ENCODE measurements around the gene QSOX2. TPM values are rescaled to one million over a fixed set of nuclear protein-coding genes. Genes with fewer than 3 reads are reported as not detected.

QSOX2 gene
- total RNA-seq, 1 donor from 2014 or later: 3.7 TPM

DNA sequence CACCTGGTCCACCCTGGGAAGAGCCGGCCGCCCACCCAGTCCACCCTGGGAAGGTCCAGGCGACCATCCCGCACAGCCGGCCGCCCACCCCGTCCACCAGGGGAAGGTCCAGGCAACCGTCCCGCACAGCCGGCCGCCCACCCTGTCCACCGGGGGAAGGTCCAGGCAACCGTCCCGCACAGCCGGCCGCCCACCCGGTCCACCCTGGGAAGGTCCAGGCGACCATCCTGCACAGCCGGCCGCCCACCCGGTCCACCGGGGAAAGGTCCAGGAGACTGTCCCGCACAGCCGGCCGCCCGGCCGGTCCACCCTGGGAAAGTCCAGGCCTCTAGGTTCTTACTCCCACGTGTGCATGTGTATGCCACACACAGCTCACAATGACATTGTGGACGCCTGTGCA lies 6.7 kb upstream of the QSOX2 start:
- Histone ChIP-seq H3K36me3 (ENCODE audit: control insufficient read depth in 3 of 3, insufficient read depth in 3 of 3, low read length in 3 of 3) (no peaks in the 10 kb centered on the region), H3K9ac (ENCODE audit: low read depth in 1 of 3, low read length in 3 of 3) (no peak overlapping the region), H3K4me3 (ENCODE audit: low read length in 3 of 3) (no peak overlapping the region), H3K9me3 (ENCODE audit: control insufficient read depth in 3 of 3, low read length in 3 of 3) (no peaks in the 10 kb centered on the region), H3K27ac (ENCODE audit: low read depth, low read length) (no peak overlapping the region), H3K4me1 (ENCODE audit: control insufficient read depth in 3 of 3, insufficient read depth in 3 of 3, low read length in 3 of 3) (peaks cover 4 to 7% (median 6%) of the 10 kb centered on the region in 3 donors), H3K27me3 (ENCODE audit: control insufficient read depth in 3 of 3, insufficient read depth in 3 of 3, low read length in 3 of 3) (peaks cover 29 to 54% (median 35%) of the 10 kb centered on the region in 3 donors)

DNA sequence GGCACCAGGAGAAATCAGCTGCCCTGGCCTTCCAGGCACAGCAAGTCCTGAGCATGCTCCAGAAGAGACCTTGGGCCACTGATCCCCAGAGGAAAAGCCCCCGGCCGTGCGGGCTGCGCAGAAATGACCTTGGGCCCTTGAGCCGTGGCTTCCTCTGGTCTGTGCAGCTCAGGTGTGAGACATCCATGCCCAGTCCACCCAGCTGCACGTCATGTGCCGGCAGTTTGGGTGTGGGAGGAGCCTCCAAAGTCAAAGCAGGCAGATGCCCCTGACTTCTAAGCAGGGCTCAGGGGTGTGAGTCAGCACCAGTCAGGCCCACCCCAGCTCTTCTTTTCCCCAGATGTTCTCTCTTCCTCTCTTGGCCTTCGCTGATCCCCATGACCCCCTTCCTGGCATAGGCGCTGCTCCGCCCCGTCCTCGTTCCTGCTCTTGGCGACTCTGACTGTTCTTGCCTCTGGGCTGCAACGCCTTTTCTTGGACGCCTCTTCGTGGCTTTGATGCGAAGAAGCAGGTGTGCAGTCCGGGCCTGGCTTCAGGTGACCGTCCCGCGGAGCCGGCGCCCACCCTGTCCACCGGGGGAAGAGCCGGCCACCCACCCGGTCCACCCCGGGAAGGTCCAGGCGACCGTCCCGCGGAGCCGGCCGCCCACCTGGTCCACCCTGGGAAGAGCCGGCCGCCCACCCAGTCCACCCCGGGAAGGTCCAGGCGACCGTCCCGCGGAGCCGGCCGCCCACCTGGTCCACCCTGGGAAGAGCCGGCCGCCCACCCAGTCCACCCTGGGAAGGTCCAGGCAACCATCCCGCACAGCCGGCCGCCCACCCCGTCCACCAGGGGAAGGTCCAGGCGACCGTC lies 5.9 kb upstream of the QSOX2 start:
- Histone ChIP-seq H3K4me3 (ENCODE audit: low read length in 3 of 3) (no peak overlapping the region), H3K27ac (ENCODE audit: low read depth, low read length) (no peak overlapping the region), H3K4me1 (ENCODE audit: control insufficient read depth in 3 of 3, insufficient read depth in 3 of 3, low read length in 3 of 3) (peaks cover 4 to 7% (median 6%) of the 10 kb centered on the region in 3 donors), H3K36me3 (ENCODE audit: control insufficient read depth in 3 of 3, insufficient read depth in 3 of 3, low read length in 3 of 3) (no peaks in the 10 kb centered on the region), H3K9me3 (ENCODE audit: control insufficient read depth in 3 of 3, low read length in 3 of 3) (no peaks in the 10 kb centered on the region), H3K27me3 (ENCODE audit: control insufficient read depth in 3 of 3, insufficient read depth in 3 of 3, low read length in 3 of 3) (peaks cover 29 to 49% (median 32%) of the 10 kb centered on the region in 3 donors), H3K9ac (ENCODE audit: low read depth in 1 of 3, low read length in 3 of 3) (no peak overlapping the region)

DNA sequence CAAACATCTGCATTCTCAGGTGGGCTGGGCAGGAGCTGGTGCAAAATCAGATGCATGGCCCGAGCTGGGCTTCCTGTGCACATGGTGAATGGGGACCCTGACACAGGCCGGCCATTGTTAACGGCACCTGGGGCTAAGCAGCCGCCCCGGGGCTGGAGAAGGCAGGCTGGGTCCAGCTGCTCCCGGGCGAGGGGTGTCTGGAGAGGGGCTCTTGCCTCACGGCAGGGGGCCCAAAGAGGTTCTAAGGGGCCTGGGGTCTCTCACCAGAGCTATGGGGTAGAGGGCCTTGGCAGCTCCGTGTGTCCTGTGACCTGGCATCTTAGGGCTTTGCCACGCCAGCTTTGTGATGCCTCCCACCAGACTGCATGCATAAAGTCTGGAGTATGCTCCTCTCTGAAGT lies 5.1 kb upstream of the QSOX2 start:
- no peaks in the 10 kb centered on the region for H3K9me3 ChIP-seq (ENCODE audit: control insufficient read depth in 3 of 3, low read length in 3 of 3)
- no peak overlapping the region for H3K9ac ChIP-seq (ENCODE audit: low read depth in 1 of 3, low read length in 3 of 3)
- H3K4me1 ChIP-seq (ENCODE audit: control insufficient read depth in 3 of 3, insufficient read depth in 3 of 3, low read length in 3 of 3): peaks cover 4 to 7% (median 6%) of the 10 kb centered on the region in 3 donors
- H3K27ac ChIP-seq (ENCODE audit: low read depth, low read length): no peak overlapping the region
- H3K36me3 ChIP-seq (ENCODE audit: control insufficient read depth in 3 of 3, insufficient read depth in 3 of 3, low read length in 3 of 3): no peaks in the 10 kb centered on the region
- peaks cover 22 to 41% (median 27%) of the 10 kb centered on the region in 3 donors for H3K27me3 ChIP-seq (ENCODE audit: control insufficient read depth in 3 of 3, insufficient read depth in 3 of 3, low read length in 3 of 3)
- no peak overlapping the region for H3K4me3 ChIP-seq (ENCODE audit: low read length in 3 of 3)

DNA sequence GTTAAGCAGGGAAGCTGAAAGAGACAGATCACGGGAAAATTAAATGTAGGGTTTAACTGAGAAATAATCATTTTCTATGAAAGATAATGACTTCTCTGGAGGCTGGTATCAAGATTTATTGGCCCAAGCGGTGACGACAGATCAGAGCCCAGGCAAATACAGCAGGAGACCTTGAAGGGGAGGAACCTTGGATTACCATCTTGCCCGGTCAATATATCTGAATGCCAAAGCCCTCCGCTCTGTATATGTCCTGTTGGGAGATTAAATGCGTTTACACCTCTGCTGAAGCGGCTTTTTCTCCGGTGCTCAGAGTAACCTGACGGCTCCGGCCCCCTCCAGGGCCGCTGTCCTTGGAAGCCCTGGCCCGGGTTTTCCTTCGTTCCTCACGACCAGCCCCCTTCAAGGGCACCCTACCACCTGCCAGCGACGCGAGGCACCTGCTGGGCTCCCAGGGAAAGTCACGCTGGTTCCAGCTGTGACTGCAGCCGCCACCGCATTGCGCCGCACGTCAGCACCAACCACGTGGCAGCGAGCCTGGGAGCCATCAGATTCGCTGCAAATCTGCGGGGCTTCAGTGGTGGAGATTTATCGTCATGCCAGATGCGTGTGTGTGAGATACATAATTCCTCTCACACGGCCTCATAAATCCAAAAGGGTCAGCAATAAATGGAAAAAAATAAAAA lies 4.4 kb upstream of the QSOX2 start:
- Histone ChIP-seq H3K9ac (ENCODE audit: low read depth in 1 of 3, low read length in 3 of 3) (no peak overlapping the region), H3K36me3 (ENCODE audit: control insufficient read depth in 3 of 3, insufficient read depth in 3 of 3, low read length in 3 of 3) (no peaks in the 10 kb centered on the region), H3K4me1 (ENCODE audit: control insufficient read depth in 3 of 3, insufficient read depth in 3 of 3, low read length in 3 of 3) (peaks cover 3 to 6% (median 5%) of the 10 kb centered on the region in 3 donors), H3K9me3 (ENCODE audit: control insufficient read depth in 3 of 3, low read length in 3 of 3) (no peaks in the 10 kb centered on the region), H3K27me3 (ENCODE audit: control insufficient read depth in 3 of 3, insufficient read depth in 3 of 3, low read length in 3 of 3) (peaks cover 16 to 35% (median 23%) of the 10 kb centered on the region in 3 donors), H3K4me3 (ENCODE audit: low read length in 3 of 3) (no peak overlapping the region), H3K27ac (ENCODE audit: low read depth, low read length) (no peak overlapping the region)

DNA sequence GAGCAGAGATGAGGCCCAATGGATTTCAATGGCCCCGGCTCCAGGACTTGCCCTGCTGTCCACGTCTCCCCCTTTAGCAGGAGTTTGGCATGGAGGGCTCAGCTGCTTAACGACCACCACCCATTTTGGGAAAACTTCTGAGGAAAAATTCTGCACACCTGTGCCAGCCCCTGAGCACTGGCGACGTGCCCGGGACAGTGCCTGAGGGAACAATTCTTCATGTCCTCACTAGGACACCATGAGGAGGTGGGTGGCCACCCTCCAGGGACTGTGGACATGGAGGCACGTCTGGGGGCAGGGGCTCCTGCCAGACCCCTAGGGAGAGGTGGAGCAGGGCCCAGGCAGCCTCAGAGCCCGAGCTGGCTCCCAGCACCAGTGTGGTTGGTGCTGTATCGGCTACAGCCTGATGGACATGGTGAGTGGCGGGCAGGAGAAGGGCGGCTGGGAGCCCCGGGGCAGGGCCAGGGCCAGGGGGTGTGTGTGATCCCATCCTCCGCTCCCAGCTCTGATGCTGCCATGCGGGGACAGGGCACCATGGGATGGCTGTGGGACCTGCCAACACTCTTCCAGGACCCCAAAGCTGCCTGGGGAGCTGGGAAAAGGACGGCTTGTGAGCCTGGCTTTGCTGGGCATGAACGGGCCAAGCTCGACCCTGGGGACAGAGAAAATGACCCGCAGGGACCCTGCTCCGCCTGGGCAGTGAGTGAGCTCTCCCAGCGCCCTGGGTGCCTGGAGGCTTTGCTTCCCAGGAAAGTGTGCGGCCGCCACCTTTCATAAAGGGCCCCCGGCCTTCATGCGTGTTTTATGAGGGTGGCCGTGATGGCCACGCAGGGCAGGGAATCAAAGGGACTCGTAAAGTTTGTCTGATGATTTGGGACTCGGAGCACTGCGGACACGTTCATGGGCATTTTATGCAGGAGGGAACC lies 3.6 kb upstream of the QSOX2 start:
- Histone ChIP-seq H3K4me1 (ENCODE audit: control insufficient read depth in 3 of 3, insufficient read depth in 3 of 3, low read length in 3 of 3) (peaks cover 8 to 10% (median 9%) of the 10 kb centered on the region in 3 donors), H3K4me3 (ENCODE audit: low read length in 3 of 3) (no peak overlapping the region), H3K9me3 (ENCODE audit: control insufficient read depth in 3 of 3, low read length in 3 of 3) (no peaks in the 10 kb centered on the region), H3K27me3 (ENCODE audit: control insufficient read depth in 3 of 3, insufficient read depth in 3 of 3, low read length in 3 of 3) (peaks cover 10 to 27% (median 15%) of the 10 kb centered on the region in 3 donors), H3K36me3 (ENCODE audit: control insufficient read depth in 3 of 3, insufficient read depth in 3 of 3, low read length in 3 of 3) (no peaks in the 10 kb centered on the region), H3K27ac (ENCODE audit: low read depth, low read length) (no peak overlapping the region), H3K9ac (ENCODE audit: low read depth in 1 of 3, low read length in 3 of 3) (no peak overlapping the region)

DNA sequence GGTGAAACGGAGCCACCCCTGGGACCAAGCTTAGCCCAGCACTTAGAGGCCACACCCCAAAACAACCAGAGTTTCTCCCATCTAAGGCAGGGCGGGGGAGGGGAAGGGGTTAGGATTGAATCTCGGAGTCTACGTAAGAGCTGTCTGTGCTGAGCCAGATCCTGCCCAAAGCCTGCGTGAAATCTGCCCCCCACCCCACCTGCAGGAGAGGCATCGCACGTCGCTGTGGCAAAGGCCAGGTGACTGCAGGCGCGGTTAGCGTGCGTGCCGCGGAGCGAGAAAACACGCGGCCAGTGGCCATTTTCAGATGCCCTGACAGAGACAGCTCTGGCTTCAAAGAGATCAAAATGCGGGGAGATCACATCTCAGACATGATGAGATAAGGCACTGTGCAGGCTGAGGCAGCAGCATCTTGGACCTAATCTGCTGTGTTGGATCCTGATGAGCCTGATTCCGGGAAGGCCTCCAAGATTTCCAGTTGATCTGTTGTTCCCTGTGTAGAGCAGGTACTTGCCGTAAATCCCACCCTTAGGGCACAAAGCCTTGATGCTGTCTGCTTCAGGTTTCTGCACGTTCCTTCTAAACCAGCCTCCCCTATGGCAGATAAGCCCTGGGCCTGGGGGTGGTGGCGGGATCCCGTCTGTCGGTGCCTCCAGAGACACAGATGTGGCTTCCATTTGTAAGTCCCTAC lies 2.5 kb upstream of the QSOX2 start:
- H3K4me1 ChIP-seq (ENCODE audit: control insufficient read depth in 3 of 3, insufficient read depth in 3 of 3, low read length in 3 of 3): peaks cover 8 to 10% (median 9%) of the 10 kb centered on the region in 3 donors
- no peak overlapping the region for H3K9ac ChIP-seq (ENCODE audit: low read depth in 1 of 3, low read length in 3 of 3)
- H3K27me3 ChIP-seq (ENCODE audit: control insufficient read depth in 3 of 3, insufficient read depth in 3 of 3, low read length in 3 of 3): peaks cover 7 to 17% (median 7%) of the 10 kb centered on the region in 3 donors
- no peaks in the 10 kb centered on the region for H3K9me3 ChIP-seq (ENCODE audit: control insufficient read depth in 3 of 3, low read length in 3 of 3)
- H3K27ac ChIP-seq (ENCODE audit: low read depth, low read length): no peak overlapping the region
- no peaks in the 10 kb centered on the region for H3K36me3 ChIP-seq (ENCODE audit: control insufficient read depth in 3 of 3, insufficient read depth in 3 of 3, low read length in 3 of 3)
- H3K4me3 ChIP-seq (ENCODE audit: low read length in 3 of 3): no peak overlapping the region

DNA sequence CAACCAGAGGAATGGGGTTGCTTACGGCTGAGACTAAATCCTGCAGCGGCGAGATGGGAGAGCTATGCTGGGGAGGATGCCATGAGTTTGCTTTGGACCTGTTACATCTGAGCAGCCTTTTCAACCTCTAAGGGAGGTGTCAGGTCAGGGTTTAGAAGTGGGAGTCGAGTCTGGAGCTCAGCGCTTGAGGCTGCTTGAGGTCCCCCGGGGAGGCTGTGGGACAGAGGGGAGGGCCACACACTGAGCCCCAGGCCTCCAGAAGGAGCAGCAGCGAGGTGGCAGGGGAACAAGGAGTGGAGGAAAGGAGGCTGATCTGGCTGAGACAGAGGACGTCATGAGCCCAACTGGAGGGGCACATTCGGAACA lies 1.9 kb upstream of the QSOX2 start:
- Histone ChIP-seq H3K27ac (ENCODE audit: low read depth, low read length) (no peak overlapping the region), H3K4me3 (ENCODE audit: low read length in 3 of 3) (no peak overlapping the region)

DNA sequence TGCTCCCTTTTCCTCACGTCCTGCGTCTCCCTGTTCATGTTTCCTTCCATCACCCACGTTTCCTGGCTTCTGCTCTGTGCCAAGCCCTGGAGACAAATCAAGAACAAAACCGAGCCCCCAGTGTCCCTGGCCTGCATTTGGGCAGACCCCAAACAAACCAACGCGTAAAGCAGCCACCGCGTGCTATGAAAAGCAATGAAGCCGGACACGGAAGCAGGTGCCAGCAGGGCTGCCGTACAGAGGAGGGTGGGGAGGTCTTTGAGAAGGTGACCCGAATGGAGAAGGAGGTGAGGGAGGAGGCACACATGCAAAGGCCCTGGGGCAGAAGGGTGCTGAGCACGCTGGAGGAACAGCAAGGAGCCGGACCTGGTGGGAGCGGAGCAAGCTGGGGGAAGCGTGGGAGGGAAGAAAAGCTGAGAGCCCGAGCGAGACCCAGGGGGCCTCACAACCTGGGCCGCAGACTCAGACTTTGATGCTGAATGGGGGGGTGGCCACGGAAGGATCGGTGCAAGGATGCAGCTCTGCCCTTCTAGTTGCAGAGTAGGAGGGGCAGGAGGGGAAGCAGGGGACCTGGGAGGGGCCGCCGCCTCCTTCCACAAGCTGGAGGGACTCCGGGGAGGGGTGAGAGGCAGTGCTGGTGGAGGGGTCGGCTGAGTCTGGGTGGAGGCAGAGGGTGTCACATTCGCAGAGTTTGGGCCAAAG lies 1.4 kb upstream of the QSOX2 start:
- H3K27me3 ChIP-seq (ENCODE audit: control insufficient read depth in 3 of 3, insufficient read depth in 3 of 3, low read length in 3 of 3): peaks cover 0 to 9% (median 0%) of the 10 kb centered on the region in 3 donors
- H3K4me3 ChIP-seq (ENCODE audit: low read length in 3 of 3): no peak overlapping the region
- H3K36me3 ChIP-seq (ENCODE audit: control insufficient read depth in 3 of 3, insufficient read depth in 3 of 3, low read length in 3 of 3): no peaks in the 10 kb centered on the region
- H3K9ac ChIP-seq (ENCODE audit: low read depth in 1 of 3, low read length in 3 of 3): no peak overlapping the region
- no peaks in the 10 kb centered on the region for H3K9me3 ChIP-seq (ENCODE audit: control insufficient read depth in 3 of 3, low read length in 3 of 3)
- H3K4me1 ChIP-seq (ENCODE audit: control insufficient read depth in 3 of 3, insufficient read depth in 3 of 3, low read length in 3 of 3): peaks cover 8 to 10% (median 9%) of the 10 kb centered on the region in 3 donors
- H3K27ac ChIP-seq (ENCODE audit: low read depth, low read length): no peak overlapping the region

More for the DNA sequence above, 1.9 kb upstream of the QSOX2 start:
- H3K27me3 ChIP-seq (ENCODE audit: control insufficient read depth in 3 of 3, insufficient read depth in 3 of 3, low read length in 3 of 3): peaks cover 2 to 12% (median 3%) of the 10 kb centered on the region in 3 donors
- H3K4me1 ChIP-seq (ENCODE audit: control insufficient read depth in 3 of 3, insufficient read depth in 3 of 3, low read length in 3 of 3): peaks cover 8 to 10% (median 9%) of the 10 kb centered on the region in 3 donors
- H3K9me3 ChIP-seq (ENCODE audit: control insufficient read depth in 3 of 3, low read length in 3 of 3): no peaks in the 10 kb centered on the region
- H3K36me3 ChIP-seq (ENCODE audit: control insufficient read depth in 3 of 3, insufficient read depth in 3 of 3, low read length in 3 of 3): no peaks in the 10 kb centered on the region
- H3K9ac ChIP-seq (ENCODE audit: low read depth in 1 of 3, low read length in 3 of 3): no peak overlapping the region

DNA sequence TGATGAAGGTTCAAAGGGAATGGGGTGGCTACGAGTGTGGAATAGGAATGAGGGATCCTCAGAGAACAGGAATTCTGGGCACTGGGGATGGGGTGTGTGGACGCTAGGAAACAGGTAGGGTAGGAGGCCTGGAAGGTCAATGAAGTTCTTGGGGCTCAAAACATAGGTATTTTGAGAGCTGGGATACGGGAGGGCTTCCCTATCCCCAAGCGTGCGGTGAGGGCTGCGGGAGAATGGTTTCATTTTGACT lies 718 bp downstream of the QSOX2 start:
- no peaks in the 10 kb centered on the region for H3K27me3 ChIP-seq (ENCODE audit: control insufficient read depth in 3 of 3, insufficient read depth in 3 of 3, low read length in 3 of 3)
- no peaks in the 10 kb centered on the region for H3K9me3 ChIP-seq (ENCODE audit: control insufficient read depth in 3 of 3, low read length in 3 of 3)
- peak overlapping the region; percentile 50 to 70 (median 57) for H3K9ac ChIP-seq (ENCODE audit: low read depth in 1 of 3, low read length in 3 of 3)
- peak overlapping the region; percentile 78 to 82 (median 79) for H3K4me3 ChIP-seq (ENCODE audit: low read length in 3 of 3)
- no peak overlapping the region for H3K27ac ChIP-seq (ENCODE audit: low read depth, low read length)
- peaks cover 16 to 22% (median 18%) of the 10 kb centered on the region in 3 donors for H3K4me1 ChIP-seq (ENCODE audit: control insufficient read depth in 3 of 3, insufficient read depth in 3 of 3, low read length in 3 of 3)
- H3K36me3 ChIP-seq (ENCODE audit: control insufficient read depth in 3 of 3, insufficient read depth in 3 of 3, low read length in 3 of 3): peaks cover 0 to 2% (median 0%) of the 10 kb centered on the region in 3 donors

All from skeletal muscle tissue (tissue), 4 donors.